A549 (cell line): ENCODE data around the gene PIF1.

ENCODE experiments used
- BCL3 ChIP-seq: fragments of >200 bp; sonication (Bioruptor Twin); formaldehyde crosslinking; IDR thresholded peaks from 3 replicates; pipeline ENCODE4 v1.6.1; 2016
- ESRRA ChIP-seq: fragments of 150-350 bp; IDR thresholded peaks from 2 replicates; pipeline ENCODE4 v1.6.1; 2014; ENCODE audit warnings: mild to moderate bottlenecking, low read length, borderline replicate concordance
- JUNB ChIP-seq: fragments of >200 bp; sonication (Bioruptor Twin); formaldehyde crosslinking; IDR thresholded peaks from 2 replicates; pipeline ENCODE4 v1.6.1; 2016
- MAFK ChIP-seq: fragments of 450-650 bp; IDR thresholded peaks from 2 replicates; pipeline ENCODE4 v1.6.1; 2014; ENCODE audit not compliant: partially characterized antibody
- MAZ ChIP-seq: fragments of 150-350 bp; IDR thresholded peaks from 2 replicates; pipeline ENCODE4 v1.6.1; 2014; ENCODE audit warnings: antibody characterized with exemption, low read depth, low read length, borderline replicate concordance
- POLR2AphosphoS2 ChIP-seq: conservative IDR thresholded peaks from 2 replicates; pipeline ENCODE4 v1.6.1; 2012; ENCODE audit warnings: low read length, improper control_type of control experiment, inconsistent platforms
- RAD21 ChIP-seq, 2 experiments: fragments of >200 bp in 1 of 2; sonication (Bioruptor Twin) in 1 of 2; formaldehyde crosslinking in 1 of 2; IDR thresholded peaks in 1 of 2; conservative IDR thresholded peaks in 1 of 2; 2 replicates in 1 of 2; 3 replicates in 1 of 2; pipeline ENCODE4 v1.6.1; 2012 to 2018; ENCODE audit warnings: inconsistent platforms in 1 of 2
- RFX5 ChIP-seq: fragments of 450-650 bp; IDR thresholded peaks from 2 replicates; pipeline ENCODE4 v1.7.1; 2014; ENCODE audit warnings: antibody characterized with exemption, mild to moderate bottlenecking, moderate library complexity
- RNF2 ChIP-seq: fragments of 200-600 bp; sonication (generic); IDR thresholded peaks from 2 replicates; pipeline ENCODE4 v1.6.1; 2016; ENCODE audit warnings: low read depth, mild to moderate bottlenecking, antibody characterized with exemption, moderate library complexity, borderline replicate concordance
- TF ChIP-seq, protein P1 (sequence below): fragments of >200 bp; sonication (Bioruptor Twin); formaldehyde crosslinking; IDR thresholded peaks from 3 replicates; pipeline ENCODE4 v1.5.1; 2016

- TF ChIP-seq, protein P1, sequence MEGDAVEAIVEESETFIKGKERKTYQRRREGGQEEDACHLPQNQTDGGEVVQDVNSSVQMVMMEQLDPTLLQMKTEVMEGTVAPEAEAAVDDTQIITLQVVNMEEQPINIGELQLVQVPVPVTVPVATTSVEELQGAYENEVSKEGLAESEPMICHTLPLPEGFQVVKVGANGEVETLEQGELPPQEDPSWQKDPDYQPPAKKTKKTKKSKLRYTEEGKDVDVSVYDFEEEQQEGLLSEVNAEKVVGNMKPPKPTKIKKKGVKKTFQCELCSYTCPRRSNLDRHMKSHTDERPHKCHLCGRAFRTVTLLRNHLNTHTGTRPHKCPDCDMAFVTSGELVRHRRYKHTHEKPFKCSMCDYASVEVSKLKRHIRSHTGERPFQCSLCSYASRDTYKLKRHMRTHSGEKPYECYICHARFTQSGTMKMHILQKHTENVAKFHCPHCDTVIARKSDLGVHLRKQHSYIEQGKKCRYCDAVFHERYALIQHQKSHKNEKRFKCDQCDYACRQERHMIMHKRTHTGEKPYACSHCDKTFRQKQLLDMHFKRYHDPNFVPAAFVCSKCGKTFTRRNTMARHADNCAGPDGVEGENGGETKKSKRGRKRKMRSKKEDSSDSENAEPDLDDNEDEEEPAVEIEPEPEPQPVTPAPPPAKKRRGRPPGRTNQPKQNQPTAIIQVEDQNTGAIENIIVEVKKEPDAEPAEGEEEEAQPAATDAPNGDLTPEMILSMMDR, result no peak
- TF ChIP-seq RNF2 (no peak), POLR2AphosphoS2 (no peak), ESRRA (no peak), JUNB (no peak), RAD21 (conservative IDR thresholded peaks at IDR 0.05 in 1 of 2, IDR thresholded peaks at IDR 0.05 in 1 of 2) (no peak), RFX5 (no peak), BCL3 (no peak), MAFK (no peak), MAZ (no peak)
Observed at GRCh38 chr15:64842986-64843561, 17.6 kb upstream of the PIF1 start.
